GM06990 (cell line): Measurements from ENCODE around the gene CHGA.

Source experiments
- DNase-seq: peaks from one replicate; pipeline ENCODE4 v3.0.0-alpha.2; 2011; ENCODE audit not compliant: insufficient read length; ENCODE audit errors: extremely low read depth
- H3K27me3 ChIP-seq: replicated peaks from 2 replicates; pipeline ENCODE4 v1.6.0; 2011; ENCODE audit warnings: low read length; ENCODE audit not compliant: control insufficient read depth, insufficient read depth
- H3K36me3 ChIP-seq: 2 replicates; pipeline ENCODE4 v1.5.1; 2011; ENCODE audit warnings: low read length; ENCODE audit not compliant: control insufficient read depth, insufficient read depth
- H3K4me3 ChIP-seq: replicated peaks from 2 replicates; pipeline ENCODE4 v1.5.1; 2011; ENCODE audit warnings: low read depth, mild to moderate bottlenecking, control low read depth, low read length
- TF ChIP-seq, protein P1 (sequence below): IDR thresholded peaks from 2 replicates; pipeline ENCODE4 v1.5.1; 2011; ENCODE audit warnings: low read length, control low read depth, mild to moderate bottlenecking, inconsistent platforms; ENCODE audit not compliant: insufficient read depth, poor library complexity, severe bottlenecking

Gene CHGA

GRCh38 chr14:92917041-92917940 is 5.7 kb upstream of the CHGA start:
- no peak for DNase-seq
- Histone ChIP-seq H3K36me3 (no peaks in the 10 kb centered on the region), H3K4me3 (no peak overlapping the region), H3K27me3 (no peaks in the 10 kb centered on the region; the same call in 1 of the 2 replicates)
- TF ChIP-seq, protein P1, sequence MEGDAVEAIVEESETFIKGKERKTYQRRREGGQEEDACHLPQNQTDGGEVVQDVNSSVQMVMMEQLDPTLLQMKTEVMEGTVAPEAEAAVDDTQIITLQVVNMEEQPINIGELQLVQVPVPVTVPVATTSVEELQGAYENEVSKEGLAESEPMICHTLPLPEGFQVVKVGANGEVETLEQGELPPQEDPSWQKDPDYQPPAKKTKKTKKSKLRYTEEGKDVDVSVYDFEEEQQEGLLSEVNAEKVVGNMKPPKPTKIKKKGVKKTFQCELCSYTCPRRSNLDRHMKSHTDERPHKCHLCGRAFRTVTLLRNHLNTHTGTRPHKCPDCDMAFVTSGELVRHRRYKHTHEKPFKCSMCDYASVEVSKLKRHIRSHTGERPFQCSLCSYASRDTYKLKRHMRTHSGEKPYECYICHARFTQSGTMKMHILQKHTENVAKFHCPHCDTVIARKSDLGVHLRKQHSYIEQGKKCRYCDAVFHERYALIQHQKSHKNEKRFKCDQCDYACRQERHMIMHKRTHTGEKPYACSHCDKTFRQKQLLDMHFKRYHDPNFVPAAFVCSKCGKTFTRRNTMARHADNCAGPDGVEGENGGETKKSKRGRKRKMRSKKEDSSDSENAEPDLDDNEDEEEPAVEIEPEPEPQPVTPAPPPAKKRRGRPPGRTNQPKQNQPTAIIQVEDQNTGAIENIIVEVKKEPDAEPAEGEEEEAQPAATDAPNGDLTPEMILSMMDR: no peak

- no peak overlapping the region for H3K4me3 ChIP-seq
- TF ChIP-seq, protein P1: no peak
- no peak for DNase-seq
These were observed 5.0 kb upstream of the CHGA start for GRCh38 chr14:92917956-92918355.

DNA sequence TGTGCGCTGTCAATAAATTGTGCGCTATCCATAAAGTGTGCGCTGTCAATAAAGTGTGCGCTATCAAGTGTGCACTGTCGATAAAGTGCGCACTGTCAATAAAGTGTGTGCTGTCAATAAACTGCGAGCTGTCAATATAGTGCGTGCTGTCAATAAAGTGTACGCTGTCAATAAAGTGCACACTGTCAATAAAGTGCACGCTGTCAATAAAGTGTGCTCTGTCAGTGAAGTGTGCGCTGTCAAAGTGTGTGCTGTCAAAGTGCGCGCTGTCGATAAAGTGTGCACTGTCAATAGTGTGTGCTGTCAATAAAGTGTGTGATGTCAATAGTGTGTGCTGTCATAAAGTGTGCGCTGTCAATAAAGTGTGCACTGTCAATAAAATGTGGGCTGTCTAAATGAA is 2.9 kb upstream of the CHGA start:
- Histone ChIP-seq H3K4me3 (no peak overlapping the region), H3K27me3 (no peaks in the 10 kb centered on the region; the same call in 1 of the 2 replicates), H3K36me3 (no peaks in the 10 kb centered on the region)
- TF ChIP-seq, protein P1: no peak
- DNase-seq: no peak

More at GRCh38 chr14:92917956-92918355, 5.0 kb upstream of the CHGA start:
- Histone ChIP-seq H3K36me3 (no peaks in the 10 kb centered on the region), H3K27me3 (no peaks in the 10 kb centered on the region; the same call in 1 of the 2 replicates)

DNA sequence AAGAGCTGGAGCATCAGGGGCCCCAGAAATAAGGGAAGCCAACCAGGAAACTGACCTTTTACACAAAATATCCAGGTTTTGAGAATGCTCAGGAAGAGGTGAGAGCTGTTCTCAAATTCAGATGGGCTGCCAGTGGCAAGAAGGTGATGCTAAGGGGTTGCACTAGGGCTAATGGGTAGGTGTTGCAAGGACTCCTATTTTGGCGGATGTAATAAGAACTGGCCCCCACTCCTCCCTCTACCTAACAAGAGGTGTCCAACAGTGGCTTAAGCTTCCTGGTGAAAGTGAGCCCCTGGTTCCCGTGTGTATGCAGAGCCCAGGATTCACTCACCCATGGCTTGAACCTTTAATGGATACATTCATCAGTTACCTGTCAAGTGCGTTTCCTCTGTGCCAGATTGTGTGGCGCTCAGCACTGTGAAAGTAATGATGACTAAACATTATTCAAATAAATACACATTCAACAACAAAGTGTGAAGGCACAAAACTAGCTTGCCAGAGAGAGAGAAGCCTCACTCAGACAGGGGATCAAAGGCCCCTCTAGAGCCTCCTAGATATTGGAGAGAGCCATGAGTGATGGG is 705 bp upstream of the CHGA start:
- TF ChIP-seq, protein P1: no peak
- Histone ChIP-seq H3K36me3 (no peaks in the 10 kb centered on the region), H3K27me3 (no peaks in the 10 kb centered on the region; the same call in 1 of the 2 replicates), H3K4me3 (no peak overlapping the region)
- no peak for DNase-seq

DNA sequence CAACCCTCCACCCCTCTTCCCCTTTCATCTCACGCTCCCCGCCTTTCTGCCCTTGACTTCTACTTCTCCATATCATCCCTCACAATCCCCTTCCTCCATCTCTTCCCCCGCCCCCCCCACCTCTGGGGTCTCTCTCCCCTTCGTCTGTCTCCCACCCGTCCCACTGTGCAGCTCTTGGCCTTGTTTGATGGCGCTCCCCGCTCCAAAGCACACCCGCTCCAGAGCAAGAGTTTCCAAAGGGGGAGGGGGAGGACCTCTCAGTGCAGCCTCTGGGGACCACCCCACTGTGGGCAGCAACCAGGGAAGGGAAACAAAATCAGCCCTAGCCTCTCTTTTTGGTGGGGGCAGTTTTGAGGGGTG is 774 bp downstream of the CHGA start:
- no peak overlapping the region for H3K4me3 ChIP-seq
- no peaks in the 10 kb centered on the region for H3K36me3 ChIP-seq
- TF ChIP-seq, protein P1: no peak
- H3K27me3 ChIP-seq: no peaks in the 10 kb centered on the region
- DNase-seq: no peak
